Measurements from ENCODE around the gene ING5.
"Not testable (repeated sequence)": the region's sequence is repeated elsewhere in the genome, so short reads cannot be mapped to it uniquely, and the experiment has no call there.

Gene ING5

DNA sequence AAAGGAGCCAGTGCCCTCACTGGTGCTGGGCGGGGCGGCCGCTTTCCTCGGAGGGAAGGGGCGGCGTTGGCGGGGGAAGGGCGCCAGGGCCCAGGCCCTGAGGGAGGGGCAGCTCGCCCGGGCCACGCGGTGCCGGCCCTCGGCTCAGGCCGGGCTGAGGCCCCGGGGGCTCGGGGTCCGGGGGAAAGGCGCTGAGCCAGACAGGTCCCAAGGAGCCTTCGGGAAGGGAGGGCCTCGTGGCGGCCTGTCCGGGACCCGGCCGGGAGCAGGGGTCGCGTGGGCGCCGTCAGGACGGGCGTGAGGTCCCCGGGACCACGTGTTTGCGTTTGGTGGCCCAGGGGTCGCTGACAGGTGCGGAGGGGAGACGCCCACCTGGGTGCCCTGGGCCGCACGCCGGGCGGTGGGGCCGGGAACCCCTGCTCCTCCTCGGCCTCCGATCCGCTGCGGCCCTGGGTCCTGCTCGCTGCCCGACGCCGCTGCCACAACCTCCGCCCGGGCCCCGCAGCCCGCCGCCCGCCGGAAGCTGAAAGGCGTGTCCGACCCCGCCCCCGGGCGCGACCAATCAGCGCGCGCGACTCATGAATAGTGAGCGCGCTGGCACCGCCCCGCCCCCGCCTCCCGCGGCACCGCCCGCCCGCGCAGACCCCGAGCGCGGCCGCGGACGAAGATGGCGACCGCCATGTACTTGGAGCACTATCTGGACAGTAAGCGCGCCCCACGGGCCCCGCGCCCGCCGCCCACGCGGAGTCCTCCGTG lies at the start of gene ING5:
Gene ING5 (plus strand): TSS at position 641 of the 756 bp plus-strand sequence. CDS start 27 bp downstream, at position 668.
- DNase-seq, result no peak

DNA sequence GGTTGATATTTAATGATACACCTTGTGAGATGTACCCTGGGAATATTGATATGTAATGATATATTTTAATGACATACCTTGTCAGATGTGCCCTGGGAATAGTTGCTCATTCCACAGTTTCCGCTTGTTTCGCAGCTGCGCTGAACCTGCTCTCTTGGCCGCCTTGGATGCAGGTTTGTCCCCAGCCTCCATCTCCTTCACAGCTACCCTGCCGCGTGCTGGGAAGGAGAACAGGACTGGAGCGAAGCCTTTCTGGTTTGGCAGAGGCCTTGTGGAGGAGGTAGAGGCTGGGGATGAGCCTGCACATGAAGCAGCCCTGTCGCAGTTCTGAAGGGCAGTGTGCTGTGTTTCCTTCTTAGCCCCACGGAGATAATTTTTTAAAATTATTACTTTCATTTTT lies 49.7 kb upstream of the ING5 start:
- no peak for DNase-seq

DNA sequence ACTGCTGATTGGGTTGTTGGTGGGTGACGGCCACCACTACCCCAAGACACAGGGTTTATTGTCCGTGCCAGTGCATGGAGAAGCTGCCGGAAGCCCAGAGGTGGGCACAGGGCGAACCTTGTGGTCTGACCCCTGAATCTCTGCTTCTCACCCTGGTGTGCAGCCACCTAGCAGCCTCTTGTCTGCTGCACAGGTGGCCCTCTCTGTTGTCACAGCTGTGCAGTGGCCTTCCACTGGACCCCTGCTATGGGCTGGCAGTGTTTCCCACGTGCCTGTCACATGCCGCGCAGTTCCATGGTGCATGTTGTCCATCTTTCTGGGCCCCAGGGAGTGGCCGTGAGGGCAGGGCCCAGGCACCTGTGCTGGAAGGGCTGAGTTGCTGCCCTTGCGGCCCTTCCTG lies 49.1 kb upstream of the ING5 start:
- DNase-seq, result no peak

DNA sequence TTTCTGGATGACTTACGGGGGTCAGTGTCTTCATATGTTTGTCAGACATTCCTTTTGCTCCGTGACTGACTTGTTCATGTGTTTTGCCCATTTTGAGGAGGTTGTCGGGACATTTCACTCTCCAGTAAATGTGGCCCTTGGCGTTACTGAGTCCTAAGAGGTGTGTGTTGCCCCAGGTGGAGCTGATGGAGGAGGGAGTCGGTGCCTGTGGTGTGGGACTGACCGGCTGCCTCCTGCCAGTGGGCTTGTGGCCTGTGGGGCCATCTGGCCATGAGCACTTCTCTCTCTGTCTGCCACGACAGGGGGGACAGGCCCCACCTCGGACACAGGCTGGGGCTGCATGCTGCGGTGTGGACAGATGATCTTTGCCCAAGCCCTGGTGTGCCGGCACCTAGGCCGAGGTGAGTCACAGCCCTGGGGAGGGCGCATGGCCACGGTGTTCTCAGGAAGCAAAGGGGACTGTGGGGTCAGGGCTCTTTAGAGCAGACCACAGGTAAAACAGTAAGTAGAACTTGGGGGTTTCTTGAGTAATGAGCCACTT lies 48.6 kb upstream of the ING5 start:
- no peak for DNase-seq

DNA sequence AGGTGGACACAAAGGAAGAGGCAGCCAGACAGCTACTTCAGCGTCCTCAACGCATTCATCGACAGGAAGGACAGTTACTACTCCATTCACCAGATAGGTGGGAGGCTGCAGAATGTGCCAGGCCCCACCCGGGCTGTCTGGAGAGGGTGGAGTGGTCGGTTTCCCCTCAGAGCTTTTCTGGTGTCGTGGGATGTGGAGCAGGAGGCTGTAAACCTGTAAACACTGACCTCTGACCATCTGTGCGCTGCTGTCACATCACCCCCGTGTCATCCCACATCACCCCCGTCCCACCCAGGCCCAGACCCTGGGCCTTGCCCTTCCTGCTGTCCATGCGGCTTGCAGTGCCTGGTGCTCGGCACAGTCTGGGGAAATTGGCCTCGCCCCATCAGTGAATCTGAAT lies 47.3 kb upstream of the ING5 start:
- no peak for DNase-seq

DNA sequence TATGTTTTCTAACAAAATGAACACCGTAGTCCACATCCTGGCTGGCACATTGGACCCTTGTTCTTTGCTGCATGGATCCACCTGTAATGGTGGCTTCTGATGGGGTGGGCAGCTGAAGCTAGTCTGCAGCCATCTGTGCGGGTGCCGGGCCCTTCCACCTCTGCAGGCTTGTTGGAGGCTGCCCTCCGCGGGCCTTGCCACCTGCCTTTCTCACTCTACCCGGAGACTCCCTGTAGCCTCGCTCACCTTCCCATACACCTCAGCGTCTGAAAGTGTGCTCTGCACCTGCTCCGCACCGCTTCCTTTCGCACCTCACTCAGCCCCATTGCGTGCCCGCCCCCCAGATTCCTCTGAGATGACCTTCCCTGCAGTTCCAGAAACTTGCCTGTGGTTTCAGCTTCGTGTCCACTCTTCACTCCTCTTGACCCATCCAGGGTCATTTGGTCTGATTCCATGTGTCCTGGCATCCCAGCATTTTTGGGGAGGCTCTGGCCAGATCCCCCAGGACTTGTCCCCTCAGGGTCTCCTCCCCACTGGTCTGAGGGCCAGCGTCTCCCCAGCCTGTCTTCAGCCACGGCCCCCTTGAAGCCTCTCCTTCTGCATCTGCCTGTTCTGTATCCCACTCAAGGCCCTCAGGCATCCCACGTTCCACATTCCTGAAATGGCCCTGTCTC lies 46.2 kb upstream of the ING5 start:
- DNase-seq, result no peak

DNA sequence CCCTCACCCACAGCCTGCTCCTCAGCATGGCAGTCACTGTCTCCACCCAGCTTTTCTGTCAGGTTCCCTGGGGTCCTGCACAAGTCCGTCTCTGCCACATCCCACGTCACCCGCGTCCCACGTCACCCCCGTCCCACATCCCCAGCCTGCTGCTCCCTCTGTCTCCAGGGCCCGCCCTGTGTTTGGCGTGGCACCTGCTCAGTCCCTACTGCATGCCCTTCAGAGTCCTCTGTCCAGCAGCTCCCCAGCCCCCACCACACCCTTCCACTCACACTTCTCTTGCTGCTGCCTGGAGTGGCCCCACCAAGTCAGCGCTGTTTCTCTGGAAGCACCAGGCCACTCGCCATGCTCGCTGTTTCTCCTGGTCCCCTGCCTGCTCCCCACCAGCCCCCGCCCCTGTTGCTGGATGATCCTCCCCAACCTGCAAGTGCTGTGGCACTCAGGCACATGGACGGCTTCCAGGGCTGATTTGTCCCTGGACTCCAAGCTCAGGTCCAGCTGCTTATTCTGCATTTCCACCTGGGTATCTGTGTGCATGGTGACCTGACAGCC lies 45.6 kb upstream of the ING5 start:
- no peak for DNase-seq

DNA sequence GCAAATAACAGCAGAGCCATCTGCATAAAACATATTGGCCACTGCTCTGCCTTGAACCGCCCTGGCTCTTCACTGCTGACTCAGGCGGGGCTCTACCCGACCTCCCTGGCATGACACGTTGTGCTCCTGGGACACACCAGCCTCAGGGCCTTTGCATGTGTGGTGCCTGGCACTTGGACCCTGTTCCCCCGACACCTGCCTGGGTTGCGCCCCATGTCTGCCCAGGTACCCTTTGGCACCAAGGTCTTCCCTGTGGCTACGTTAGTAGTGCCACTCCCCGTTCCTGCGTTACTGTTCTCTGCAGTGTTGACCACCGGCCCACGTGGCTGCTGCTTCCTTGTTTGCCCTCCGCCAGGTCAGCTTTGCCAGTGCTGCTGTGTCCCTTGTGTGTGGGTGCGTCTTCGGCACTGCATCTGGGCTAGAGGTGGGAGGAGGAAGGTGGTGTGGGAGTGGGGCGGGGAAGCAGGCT lies 44.0 kb upstream of the ING5 start:
- DNase-seq, result no peak

DNA sequence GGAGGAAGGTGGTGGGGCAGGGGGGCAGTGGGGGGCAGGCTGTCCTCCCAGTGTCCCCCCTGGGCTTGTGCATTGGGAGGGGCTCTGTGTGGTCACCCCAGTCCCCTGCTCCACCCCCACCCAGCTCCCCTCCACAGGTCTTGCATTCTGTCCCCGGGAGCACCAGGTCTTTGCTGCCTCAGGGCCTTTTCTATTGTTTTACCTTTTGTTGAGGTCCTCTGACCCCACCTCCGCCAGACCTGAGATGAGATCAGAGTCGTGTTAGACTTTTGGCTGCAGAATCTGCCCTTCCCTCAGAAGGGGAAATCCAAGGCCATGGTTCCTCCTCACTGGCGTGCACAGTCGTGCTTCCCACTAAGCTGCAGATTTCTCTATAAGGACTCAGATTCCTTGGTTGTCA lies 43.5 kb upstream of the ING5 start:
- no peak for DNase-seq

DNA sequence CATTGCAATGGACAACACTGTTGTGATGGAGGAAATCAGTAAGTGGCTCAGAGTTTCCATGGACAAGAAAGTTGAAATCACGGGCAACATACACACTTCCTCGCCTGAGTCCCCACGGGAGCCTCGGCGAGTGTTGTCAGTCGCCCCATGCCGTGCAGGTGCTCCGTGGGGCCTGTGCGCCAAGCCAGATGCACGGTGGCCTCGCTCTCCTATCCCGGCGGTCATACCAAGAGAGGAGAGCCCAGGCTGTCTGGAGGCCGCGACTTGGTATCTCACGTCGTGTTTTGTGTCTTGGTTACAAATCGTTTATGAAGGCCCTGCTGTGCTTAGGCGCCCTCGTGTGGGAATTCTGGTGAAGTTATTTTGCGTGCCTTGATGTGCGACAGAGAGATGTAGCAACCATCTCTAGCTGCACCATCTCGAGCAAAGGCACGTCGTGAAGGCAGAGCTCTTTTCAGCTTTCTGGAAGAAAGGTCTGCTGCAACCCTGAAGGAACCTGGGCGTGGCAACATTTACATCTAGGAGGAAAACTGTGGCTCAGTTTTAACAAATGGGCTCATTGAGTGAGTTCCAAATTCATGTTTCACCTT lies 42.6 kb upstream of the ING5 start:
- DNase-seq, result no peak

DNA sequence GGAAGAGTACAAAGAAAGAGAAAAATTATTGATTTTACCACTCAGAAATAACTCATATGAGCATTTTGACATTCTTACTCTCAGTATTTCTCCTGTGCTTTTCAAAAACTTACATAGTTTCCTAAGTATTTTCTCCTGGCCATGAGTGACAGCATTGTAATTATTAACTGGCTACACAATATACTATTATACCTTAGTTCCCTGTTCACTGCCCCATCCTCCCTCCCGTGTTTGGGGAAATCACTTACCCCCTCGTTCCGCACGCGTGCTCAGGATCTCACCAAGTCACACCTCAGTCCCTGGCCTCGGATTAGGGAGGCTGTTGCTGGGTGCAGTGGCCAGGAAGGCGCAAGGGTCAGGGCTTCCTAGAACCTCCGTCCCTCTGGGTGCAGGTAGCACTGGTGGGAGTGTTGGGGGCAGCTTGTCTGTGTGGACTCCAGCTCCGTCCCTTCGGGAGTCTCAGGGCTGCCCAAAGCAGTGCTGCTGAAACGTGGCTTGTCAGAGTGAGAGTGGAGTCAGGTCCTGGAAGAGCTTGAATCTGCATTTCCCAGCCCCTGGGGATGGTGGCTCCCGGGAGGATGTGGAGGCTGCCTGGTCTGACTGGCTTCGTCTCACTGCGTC lies 41.1 kb upstream of the ING5 start:
- DNase-seq, result no peak

DNA sequence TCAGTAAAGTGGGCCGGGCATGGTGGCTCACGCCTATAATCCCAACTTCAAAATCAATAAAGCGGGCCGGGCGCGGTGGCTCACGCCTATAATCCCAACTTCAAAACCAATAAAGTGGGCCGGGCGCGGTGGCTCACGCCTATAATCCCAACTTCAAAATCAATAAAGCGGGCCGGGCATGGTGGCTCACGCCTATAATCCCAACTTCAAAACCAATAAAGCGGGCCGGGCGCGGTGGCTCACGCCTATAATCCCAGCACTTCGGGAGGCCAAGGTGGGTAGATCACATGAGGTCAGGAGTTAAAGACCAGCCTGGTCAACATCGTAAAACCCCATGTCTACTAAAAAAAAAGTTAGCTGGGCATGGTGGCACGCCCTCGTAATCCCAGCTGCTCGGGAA lies 39.1 kb upstream of the ING5 start:
- not testable (repeated sequence) for DNase-seq

DNA sequence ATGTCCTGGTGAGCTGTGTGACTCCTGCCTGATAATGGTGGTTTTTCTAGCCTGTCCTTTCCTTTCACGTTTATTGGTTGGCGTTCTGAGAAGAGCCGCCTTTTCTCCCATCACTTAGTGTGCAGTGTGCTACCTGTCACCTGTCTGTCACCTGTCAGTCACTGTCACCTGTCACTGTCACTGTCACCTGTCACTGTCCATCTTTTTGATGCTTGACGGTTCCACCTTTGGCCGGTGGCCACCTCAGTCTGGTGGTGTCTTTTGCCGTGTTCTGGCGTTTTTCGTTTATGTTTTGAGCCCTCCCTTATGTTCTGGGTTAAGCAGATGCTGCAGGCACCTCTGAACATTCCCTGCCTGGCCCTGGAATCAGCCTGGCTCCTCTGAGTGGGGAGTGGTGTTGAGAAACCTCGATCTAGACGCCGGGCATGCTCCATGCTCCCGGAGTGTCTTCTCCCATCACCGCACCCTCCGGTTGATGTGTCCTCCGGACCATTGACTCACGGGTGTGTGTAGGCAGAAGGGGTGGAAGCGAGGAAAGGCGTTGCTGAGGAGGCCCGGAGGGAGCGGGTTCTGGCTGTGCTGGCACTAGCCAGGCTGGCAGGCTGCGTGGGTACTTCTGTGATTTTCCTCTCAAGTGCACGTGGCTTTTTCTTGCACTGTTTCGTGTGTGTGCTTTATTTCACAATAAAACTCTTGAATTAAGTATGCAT lies 36.0 kb upstream of the ING5 start:
- no peak for DNase-seq

DNA sequence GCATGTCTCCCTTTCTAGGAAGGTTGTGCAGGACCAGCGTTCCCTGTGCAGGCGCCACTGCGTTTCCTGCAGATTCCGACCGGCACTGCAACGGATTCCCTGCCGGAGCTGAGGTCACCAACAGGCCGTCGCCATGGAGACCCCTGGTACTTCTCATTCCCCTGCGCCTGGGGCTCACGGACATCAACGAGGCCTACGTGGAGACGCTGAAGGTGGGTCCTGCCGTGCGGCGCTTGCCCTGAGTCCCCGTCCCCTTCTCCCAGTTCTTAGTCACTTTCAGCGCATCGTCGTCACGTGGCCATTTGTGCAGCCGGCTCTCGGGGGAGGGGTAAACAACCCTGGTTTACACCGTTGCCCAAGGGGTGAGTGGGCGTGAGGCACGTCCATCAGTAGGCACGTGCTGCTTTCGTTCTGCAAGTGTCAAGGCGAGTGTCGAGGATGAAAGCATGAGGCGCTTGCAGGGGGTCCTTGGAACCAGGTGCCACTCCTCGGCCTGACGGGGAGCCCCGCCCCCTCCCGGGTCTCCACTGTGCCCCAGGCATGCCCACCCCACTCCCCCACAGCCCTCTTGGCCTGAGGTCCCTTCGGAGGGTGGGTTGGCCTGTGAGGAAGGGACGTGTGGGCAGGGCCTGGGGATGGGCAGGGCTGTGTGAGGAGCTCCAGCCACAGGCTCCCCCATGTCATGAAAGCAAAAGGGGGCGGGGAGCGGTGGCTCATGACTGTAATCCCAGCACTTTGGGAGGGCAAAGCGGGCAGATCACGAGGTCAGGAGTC lies 35.0 kb upstream of the ING5 start:
- DNase-seq, result no peak

DNA sequence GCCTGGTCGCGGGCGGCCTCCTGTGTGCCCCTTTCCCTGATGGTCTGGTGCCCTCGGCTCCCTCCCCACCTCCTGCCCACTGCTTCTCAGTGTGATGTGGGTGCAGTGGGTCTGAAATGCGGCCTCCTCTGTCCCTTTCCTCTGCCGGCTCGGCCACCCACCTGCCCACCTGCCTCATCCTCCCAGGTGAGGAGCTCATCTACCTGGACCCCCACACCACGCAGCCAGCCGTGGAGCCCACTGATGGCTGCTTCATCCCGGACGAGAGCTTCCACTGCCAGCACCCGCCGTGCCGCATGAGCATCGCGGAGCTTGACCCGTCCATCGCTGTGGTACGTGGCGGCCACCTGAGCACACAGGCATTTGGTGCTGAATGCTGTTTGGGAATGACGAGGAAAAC lies 33.5 kb upstream of the ING5 start:
- no peak for DNase-seq

DNA sequence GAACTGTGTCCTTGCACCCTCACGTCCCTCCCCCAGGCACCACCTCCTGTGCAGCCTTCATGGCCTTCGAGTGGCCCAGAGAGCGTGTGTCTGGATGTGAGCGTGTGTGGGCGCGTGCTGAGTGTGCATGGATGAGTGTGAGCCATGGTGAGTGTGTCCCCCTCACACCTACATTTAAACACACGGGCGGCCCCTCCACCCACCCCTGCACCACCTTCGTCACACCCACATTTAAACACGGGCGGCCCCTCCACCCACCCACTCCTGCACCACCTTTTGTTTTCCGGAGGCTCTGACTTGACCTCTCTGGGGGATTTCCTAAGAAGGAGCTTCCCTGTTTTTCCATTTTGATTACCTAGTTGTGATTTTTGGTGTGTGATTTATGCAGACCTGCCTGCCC lies 33.0 kb upstream of the ING5 start:
- DNase-seq, result no peak

DNA sequence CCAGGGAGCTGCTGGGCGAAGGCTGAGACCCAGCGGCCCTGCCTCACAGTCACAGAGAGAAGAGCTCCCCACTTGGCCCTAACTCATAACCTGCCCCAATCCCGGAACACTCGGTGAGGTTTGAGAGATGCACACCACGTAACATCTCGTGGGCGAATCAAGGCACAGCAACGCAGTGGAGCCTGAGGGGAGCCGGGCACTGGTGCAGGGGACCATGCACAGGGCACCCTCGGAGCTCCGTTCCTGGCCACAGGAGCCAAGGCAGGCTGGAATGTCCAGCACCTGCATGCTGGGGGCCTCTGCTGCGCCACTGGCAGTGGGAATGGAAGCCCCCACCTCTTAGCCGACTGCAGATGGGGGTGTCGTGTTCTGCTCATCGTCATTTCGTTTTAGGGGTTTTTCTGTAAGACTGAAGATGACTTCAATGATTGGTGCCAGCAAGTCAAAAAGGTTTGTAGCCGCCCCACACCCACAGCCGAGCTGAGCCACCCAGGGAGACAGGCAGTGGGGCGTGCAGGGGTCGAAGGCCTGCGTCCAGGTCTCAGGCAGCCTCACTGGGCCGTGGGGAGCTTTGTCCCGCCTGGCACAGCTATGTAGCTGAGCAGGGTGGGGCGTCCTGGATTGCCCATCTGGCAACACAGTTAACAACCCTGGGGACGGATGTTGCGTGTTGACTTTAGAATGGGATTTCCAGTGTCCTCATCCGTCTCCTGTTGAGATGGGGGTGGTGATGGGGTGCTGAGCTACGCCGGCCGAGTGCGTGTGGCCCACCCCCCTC lies 31.3 kb upstream of the ING5 start:
- no peak for DNase-seq

DNA sequence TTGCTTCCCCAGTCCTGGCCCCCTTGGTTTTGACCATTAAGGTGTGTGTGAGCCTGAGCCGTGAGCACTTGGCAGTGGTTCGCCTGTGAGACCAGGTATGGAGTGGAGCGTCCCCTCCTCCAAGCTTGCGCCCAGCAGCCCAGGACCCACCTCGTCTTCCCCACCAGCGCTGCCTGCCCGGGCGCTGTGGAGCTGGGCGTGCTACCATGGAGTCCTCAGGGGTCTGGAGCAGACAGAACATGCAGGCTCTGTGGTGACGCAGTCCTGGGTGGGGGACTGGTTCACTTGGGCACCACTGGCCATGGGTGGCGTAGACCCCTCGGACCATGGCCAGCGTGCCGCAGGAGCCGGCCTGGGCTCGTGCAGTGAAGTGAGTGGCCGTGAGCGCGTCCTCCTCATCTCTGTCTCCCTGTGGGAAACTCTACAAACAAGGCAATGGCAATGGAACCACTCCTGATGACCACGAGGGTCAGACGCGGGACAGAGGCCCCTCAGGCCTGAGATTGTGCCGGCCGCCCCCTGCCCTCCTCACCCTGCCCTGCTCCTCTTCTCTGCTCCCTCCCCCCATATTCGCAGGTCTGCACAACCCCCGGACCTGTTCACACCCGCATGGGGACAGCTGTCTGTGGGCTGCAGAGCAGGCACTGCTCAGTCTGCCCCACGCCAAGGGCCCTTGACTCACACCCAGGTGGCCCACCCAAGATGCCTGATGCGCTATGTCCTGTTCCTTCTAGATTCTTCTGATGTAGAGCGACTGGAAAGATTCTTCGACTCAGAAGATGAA lies 30.2 kb upstream of the ING5 start:
- DNase-seq, result no peak

DNA sequence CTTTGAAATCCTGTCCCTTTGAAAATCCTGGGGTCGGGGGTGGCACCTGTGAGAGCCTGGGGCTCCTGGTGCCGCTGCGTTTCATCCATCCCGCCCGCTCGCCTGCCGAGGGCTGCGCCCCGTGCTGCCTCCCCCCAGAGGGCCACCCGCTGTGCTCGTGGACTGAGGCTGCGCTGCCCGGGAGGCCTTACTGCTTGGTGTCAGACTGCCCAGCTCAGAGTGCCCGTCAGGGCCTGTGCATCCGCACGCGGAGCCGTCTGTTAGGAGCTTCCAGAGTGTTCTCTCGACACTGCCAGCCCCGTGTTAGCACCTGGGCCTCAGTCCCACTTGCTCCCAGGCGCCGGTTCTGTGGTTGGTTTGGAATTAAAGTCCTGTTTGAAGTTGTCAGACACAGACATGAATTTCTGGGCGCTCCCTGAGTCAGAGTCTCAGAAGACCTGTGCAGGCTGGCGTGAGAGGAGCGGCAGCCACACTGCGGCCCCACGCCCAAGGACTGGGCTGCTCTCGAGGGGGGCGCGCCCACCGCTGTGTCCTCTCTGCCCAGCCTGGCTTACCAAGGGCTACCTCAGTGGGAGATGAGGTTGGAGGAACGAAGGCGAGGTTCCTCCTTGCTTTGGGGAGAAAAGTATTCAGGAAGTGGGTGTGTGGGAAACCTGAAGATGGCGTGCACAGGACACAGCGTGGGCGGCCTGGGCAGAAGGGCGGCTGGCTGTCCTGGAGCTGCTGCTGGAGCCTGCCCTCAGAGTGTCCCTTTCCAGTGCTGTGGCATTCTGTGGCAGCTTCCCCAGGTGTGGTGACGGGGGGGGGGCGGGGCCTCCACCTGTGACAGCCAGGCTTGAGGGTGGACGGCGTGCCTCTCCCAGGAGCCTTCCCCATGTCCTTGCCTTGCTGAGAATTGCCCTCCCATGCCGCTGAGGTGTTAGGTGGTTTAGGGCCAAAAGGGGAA lies 29.3 kb upstream of the ING5 start:
- no peak for DNase-seq

All from NCI-H187 treated with DMSO at 0.1 percent for 48 hours (cell line).